Kidney (tissue), 14 donors: ENCODE results near the gene C1QTNF9. TPM values are rescaled to one million over a fixed set of nuclear protein-coding genes. Genes with fewer than 3 reads are reported as not detected.
"Not testable (repeated sequence)": the region's sequence is repeated elsewhere in the genome, so short reads cannot be mapped to it uniquely, and the experiment has no call there.

ENCODE experiments used
- DNase-seq, 5 donors: peaks; one replicate each; pipeline ENCODE4 v3.0.0-alpha.2; 2013 to 2020
- FAIRE-seq: peaks from 2 replicates; lab custom pipeline; 2012; peaks lifted over from hg19 to GRCh38; lab: Jason Lieb, UNC
- H3K27ac ChIP-seq, 2 donors: one replicate each; pipeline ENCODE4 v1.7.0; 2013; ENCODE audit warnings: low read depth in 2 of 2, low read length in 2 of 2, inconsistent platforms in 1 of 2
- H3K27me3 ChIP-seq: one replicate; pipeline ENCODE4 v1.7.1; 2013; ENCODE audit warnings: low read length, inconsistent platforms; ENCODE audit not compliant: control insufficient read depth, insufficient read depth
- H3K36me3 ChIP-seq, 3 donors: one replicate each; pipeline versions ENCODE4 v1.7.0 to v1.7.1; 2013; ENCODE audit warnings: low read length in 3 of 3, control low read depth in 1 of 3, inconsistent platforms in 1 of 3; ENCODE audit not compliant: insufficient read depth in 3 of 3, control insufficient read depth in 2 of 3
- H3K4me1 ChIP-seq, 3 donors: one replicate each; pipeline versions ENCODE4 v1.7.0 to v1.7.1; 2013; ENCODE audit warnings: low read length in 3 of 3, inconsistent platforms in 1 of 3, low read depth in 1 of 3; ENCODE audit not compliant: control insufficient read depth in 2 of 3, insufficient read depth in 2 of 3
- H3K4me3 ChIP-seq, 3 donors: one replicate each; pipeline versions ENCODE4 v1.7.0 to v1.8.1; 2013; ENCODE audit warnings: low read length in 3 of 3, control low read depth in 1 of 3, inconsistent platforms in 1 of 3
- H3K9ac ChIP-seq, 3 donors: one replicate each; pipeline versions ENCODE4 v1.7.0 to v1.7.1; 2013; ENCODE audit warnings: low read length in 3 of 3, control low read depth in 1 of 3, inconsistent platforms in 1 of 3
- H3K9me3 ChIP-seq, 3 donors: one replicate each; pipeline versions ENCODE4 v1.7.0 to v1.7.1; 2013; ENCODE audit warnings: low read length in 3 of 3, control low read depth in 1 of 3, inconsistent platforms in 1 of 3; ENCODE audit not compliant: control insufficient read depth in 2 of 3, insufficient read depth in 1 of 3
- intact Hi-C: fragments of 100-400 bp; cut with DNase I; formaldehyde crosslinking; loops from one replicate; pipeline ENCODE4 v1.11.1; 2022
- polyA plus RNA-seq: library from polyadenylated mRNA; stranded (reverse); fragments of 350-450 nt; fragmentation: Illumina TruSeq; extraction: RNeasy Lipid Tissue Mini Kit (QIAGEN cat#74804); gene quantifications from one replicate; pipeline ENCODE4 v1.2.3, GENCODE V29; 2014; ENCODE audit warnings: low read depth, low replicate concordance; ENCODE audit not compliant: insufficient read depth
- total RNA-seq: library from RNA; stranded (reverse); fragmentation: NEBNext Ultra II Directional; extraction: Animal tissue kit (Norgen Biotek cat#: 25700); gene quantifications from one replicate; pipeline ENCODE4 v1.2.1, GENCODE V29; 2021
- TF ChIP-seq, protein P1 (sequence below): IDR thresholded peaks from 3 replicates; pipeline ENCODE4 v1.5.1; 2012; ENCODE audit warnings: mild to moderate bottlenecking, moderate library complexity, borderline replicate concordance; ENCODE audit not compliant: insufficient read depth; ENCODE audit errors: extremely low read depth
- donor health status: control.
- donor health status: control.
- donor health status: control.
- donor health status: control.
- donor health status: control.
- donor health status: DM: yes; HTN: yes; CAD: no.
- donor health status: Normal renal cell carcinoma (clear cell type).

The C1QTNF9 gene
- total and polyA plus RNA-seq, 2 donors from 2014 or later = 0.25 TPM; not detected in 1

DNA sequence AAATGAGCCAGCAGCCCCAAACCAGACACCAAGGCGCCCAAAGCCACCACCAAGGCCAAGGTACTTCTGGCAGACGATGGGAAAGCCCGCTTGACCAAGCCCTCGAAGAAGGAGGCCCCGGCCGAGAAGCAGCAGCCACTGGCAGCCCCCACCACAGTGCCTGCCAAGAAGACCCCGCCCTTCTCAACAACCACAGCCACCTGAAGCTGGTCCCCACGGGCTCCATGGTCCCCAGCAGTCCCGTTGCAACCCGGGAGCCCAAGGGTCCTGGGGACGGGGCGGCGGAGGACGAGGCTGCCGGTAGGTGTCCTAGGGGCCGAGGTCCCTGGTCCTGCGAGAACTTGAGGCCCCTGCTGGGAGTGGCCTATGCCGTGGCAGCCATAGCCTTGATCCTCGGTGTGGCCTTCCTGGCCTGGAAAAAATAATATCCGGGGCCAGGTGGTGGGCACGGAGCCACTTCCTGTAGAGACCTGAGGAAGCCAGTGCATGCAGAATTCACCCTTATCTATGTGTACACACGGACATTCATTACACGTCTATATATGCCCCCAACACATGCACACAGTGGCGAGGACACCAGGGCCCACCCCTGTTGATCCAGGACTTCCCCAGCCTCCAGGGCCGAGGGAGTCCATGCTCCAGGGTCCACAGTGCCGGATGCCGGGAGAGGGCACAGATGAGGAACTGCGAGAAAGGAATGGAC lies 13.8 kb downstream of the C1QTNF9 start:
- H3K4me3 ChIP-seq = no peak overlapping the region
- no peak overlapping the region for H3K9ac ChIP-seq
- H3K36me3 ChIP-seq = no peaks in the 10 kb centered on the region
- H3K27me3 ChIP-seq = no peaks in the 10 kb centered on the region
- no peak overlapping the region for H3K27ac ChIP-seq
- no peak for FAIRE-seq
- TF ChIP-seq, protein P1, sequence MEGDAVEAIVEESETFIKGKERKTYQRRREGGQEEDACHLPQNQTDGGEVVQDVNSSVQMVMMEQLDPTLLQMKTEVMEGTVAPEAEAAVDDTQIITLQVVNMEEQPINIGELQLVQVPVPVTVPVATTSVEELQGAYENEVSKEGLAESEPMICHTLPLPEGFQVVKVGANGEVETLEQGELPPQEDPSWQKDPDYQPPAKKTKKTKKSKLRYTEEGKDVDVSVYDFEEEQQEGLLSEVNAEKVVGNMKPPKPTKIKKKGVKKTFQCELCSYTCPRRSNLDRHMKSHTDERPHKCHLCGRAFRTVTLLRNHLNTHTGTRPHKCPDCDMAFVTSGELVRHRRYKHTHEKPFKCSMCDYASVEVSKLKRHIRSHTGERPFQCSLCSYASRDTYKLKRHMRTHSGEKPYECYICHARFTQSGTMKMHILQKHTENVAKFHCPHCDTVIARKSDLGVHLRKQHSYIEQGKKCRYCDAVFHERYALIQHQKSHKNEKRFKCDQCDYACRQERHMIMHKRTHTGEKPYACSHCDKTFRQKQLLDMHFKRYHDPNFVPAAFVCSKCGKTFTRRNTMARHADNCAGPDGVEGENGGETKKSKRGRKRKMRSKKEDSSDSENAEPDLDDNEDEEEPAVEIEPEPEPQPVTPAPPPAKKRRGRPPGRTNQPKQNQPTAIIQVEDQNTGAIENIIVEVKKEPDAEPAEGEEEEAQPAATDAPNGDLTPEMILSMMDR = no peak
- H3K4me1 ChIP-seq = no peaks in the 10 kb centered on the region
- no peaks in the 10 kb centered on the region for H3K9me3 ChIP-seq
- peak in 1 of 5 donors; percentile 63 for DNase-seq
- intact Hi-C loops = no loop called here

DNA sequence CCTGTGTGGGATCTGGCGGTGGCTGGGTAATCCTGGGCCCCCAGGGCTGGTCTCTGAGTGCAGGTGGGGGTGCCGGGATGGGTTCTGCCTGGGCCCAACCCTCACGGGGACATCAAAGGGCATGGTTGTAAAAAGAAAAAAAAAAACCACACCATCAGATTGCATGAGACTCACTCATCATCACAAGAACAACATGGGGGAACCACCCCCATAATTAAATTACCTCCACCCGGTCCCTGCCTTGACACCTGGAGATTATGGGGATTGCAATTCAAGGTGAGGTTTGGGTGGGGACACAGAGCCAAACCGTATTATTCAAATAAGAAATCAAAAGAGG lies 14.3 kb downstream of the C1QTNF9 start:
- no peaks in the 10 kb centered on the region for H3K27me3 ChIP-seq
- FAIRE-seq (no peak), DNase-seq (no peak)
- H3K4me1 ChIP-seq = no peaks in the 10 kb centered on the region
- TF ChIP-seq, protein P1 = no peak
- no peak overlapping the region for H3K9ac ChIP-seq
- no peak overlapping the region for H3K4me3 ChIP-seq
- H3K36me3 ChIP-seq = no peaks in the 10 kb centered on the region
- intact Hi-C loops = no loop called here
- no peaks in the 10 kb centered on the region for H3K9me3 ChIP-seq
- no peak overlapping the region for H3K27ac ChIP-seq

DNA sequence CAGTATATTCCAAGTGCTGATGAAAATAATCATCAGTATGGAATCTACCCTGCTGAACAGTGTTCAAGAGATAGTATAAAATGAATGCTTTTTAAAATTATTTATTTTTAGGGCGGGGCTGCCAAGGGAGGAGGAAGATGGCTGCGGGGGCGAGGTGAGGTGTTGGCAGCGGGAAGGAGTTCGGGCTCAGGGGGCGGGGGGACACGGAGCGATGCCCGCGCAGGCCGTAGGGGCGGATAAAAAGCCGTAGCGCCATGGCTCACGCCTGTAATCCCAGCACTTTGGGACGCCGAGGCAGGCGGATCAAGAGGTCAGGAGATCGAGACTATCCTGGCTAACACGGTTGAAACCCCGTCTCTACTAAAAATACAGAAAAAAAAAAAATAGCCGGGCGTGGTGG lies 18.2 kb downstream of the C1QTNF9 start:
- not testable (repeated sequence) for FAIRE-seq, H3K27ac ChIP-seq, H3K4me3 ChIP-seq

DNA sequence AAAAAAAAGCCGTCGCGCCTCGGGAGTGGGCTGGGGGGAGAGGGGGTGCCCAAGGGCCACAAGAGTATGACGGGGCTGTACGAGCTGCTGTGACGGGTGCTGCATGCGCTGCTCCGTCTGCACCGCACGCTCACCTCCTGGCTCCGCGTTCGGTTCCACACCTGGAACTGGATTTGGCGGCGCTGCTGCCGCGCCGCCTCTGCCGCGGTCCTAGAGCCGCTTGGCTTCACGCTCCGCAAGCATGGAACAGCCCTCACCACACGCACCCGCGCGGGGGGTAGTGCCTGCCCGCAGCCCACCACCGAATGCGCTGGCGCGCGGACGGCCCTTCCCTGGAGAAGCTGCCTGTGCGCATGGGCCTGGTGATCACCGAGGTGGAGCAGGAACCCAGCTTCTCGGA lies 18.8 kb downstream of the C1QTNF9 start:
- TF ChIP-seq, protein P1 = no peak
- H3K4me1 ChIP-seq = no peaks in the 10 kb centered on the region
- H3K27ac ChIP-seq = no peak overlapping the region
- DNase-seq = peak in 4 of 5 donors; percentile 48 to 57 (median 50)
- no peaks in the 10 kb centered on the region for H3K36me3 ChIP-seq
- intact Hi-C loops = no loop called here
- FAIRE-seq = no peak
- no peak overlapping the region for H3K9ac ChIP-seq
- no peaks in the 10 kb centered on the region for H3K9me3 ChIP-seq
- H3K27me3 ChIP-seq = no peaks in the 10 kb centered on the region
- H3K4me3 ChIP-seq = peak overlapping the region in 1 of 3 donors; percentile 20

More for the DNA sequence above, 18.2 kb downstream of the C1QTNF9 start:
- H3K27me3 ChIP-seq, H3K36me3 ChIP-seq, H3K9ac ChIP-seq, H3K4me1 ChIP-seq, H3K9me3 ChIP-seq, DNase-seq, intact Hi-C loops: not testable (repeated sequence)
